ENCODE results near the gene CLCNKB. TPM values are rescaled to one million over a fixed set of nuclear protein-coding genes. Genes with fewer than 3 reads are reported as not detected.

The CLCNKB gene
- total RNA-seq, 3 donors from 2014 or later (not counting 1 experiment from before 2014, with no cell fraction given), result not detected

GRCh38 chr1:16074217-16074616 lies 30.6 kb downstream of the CLCNKB start:
- peak overlapping the region in 1 of 2 donors; percentile 44 for H3K27ac Mint-ChIP-seq

GRCh38 chr1:16075337-16076030 lies 31.9 kb downstream of the CLCNKB start:
- DNase-seq (no peak), ATAC-seq (no peak)
- Mint-ChIP-seq H3K9me3 (no peaks in the 10 kb centered on the region), H3K4me1 (peaks cover 9 to 15% of the 10 kb centered on the region in 2 donors), H3K27me3 (ENCODE audit: low read depth in 2 of 2) (peaks cover 10 to 21% of the 10 kb centered on the region in 2 donors), H3K27ac (no peak overlapping the region), H3K36me3 (no peaks in the 10 kb centered on the region), H3K4me3 (no peak overlapping the region)
- 87% methylated on average over 11 of the region's 11 CpGs for WGBS (ENCODE audit: insufficient coverage)
- TF ChIP-seq CTCF (IDR thresholded peaks at IDR 0.05), result no peak
- H3K27ac ChIP-seq (ENCODE audit: low read length), result no peak overlapping the region
- peaks cover 39% of the 10 kb centered on the region for H3K4me1 ChIP-seq (ENCODE audit: control insufficient read depth, insufficient read depth, low read length)
- H3K27me3 ChIP-seq (ENCODE audit: control insufficient read depth, insufficient read depth, low read length), result peaks cover 16% of the 10 kb centered on the region
- intact Hi-C loops (cut with micrococcal nuclease), result no loop called here
- no peak overlapping the region for H3K4me3 ChIP-seq (ENCODE audit: low read length)
- no peaks in the 10 kb centered on the region for H3K36me3 ChIP-seq (ENCODE audit: control insufficient read depth, insufficient read depth, low read length)
- H3K9me3 ChIP-seq (ENCODE audit: control insufficient read depth, insufficient read depth, low read length), result no peaks in the 10 kb centered on the region

More at GRCh38 chr1:16074217-16074616, 30.6 kb downstream of the CLCNKB start:
- intact Hi-C loops (cut with micrococcal nuclease), result no loop called here
- Mint-ChIP-seq H3K36me3 (no peaks in the 10 kb centered on the region), H3K9me3 (no peaks in the 10 kb centered on the region), H3K27me3 (ENCODE audit: low read depth in 2 of 2) (peaks cover 10 to 21% of the 10 kb centered on the region in 2 donors), H3K4me1 (peaks cover 10 to 22% of the 10 kb centered on the region in 2 donors), H3K4me3 (peak overlapping the region; percentile 18)
- H3K27me3 ChIP-seq (ENCODE audit: control insufficient read depth, insufficient read depth, low read length), result peaks cover 16% of the 10 kb centered on the region
- ATAC-seq (no peak), DNase-seq (no peak)
- peaks cover 45% of the 10 kb centered on the region for H3K4me1 ChIP-seq (ENCODE audit: control insufficient read depth, insufficient read depth, low read length)
- no peak overlapping the region for H3K27ac ChIP-seq (ENCODE audit: low read length)
- no peak for TF ChIP-seq CTCF (IDR thresholded peaks at IDR 0.05)
- no peaks in the 10 kb centered on the region for H3K36me3 ChIP-seq (ENCODE audit: control insufficient read depth, insufficient read depth, low read length)
- 83% methylated on average over 5 of the region's 5 CpGs for WGBS (ENCODE audit: insufficient coverage)
- no peaks in the 10 kb centered on the region for H3K9me3 ChIP-seq (ENCODE audit: control insufficient read depth, insufficient read depth, low read length)
- no peak overlapping the region for H3K4me3 ChIP-seq (ENCODE audit: low read length)

- no peak for ATAC-seq
- no peak overlapping the region for H3K27ac Mint-ChIP-seq
- Histone ChIP-seq H3K4me1 (ENCODE audit: control insufficient read depth, insufficient read depth, low read length) (peaks cover 31% of the 10 kb centered on the region), H3K27me3 (ENCODE audit: control insufficient read depth, insufficient read depth, low read length) (peaks cover 16% of the 10 kb centered on the region), H3K36me3 (ENCODE audit: control insufficient read depth, insufficient read depth, low read length) (no peaks in the 10 kb centered on the region), H3K9me3 (ENCODE audit: control insufficient read depth, insufficient read depth, low read length) (no peaks in the 10 kb centered on the region), H3K4me3 (ENCODE audit: low read length) (no peak overlapping the region), H3K27ac (ENCODE audit: low read length) (no peak overlapping the region)
- H3K36me3 Mint-ChIP-seq, result no peaks in the 10 kb centered on the region
- H3K4me1 Mint-ChIP-seq, result peaks cover 9 to 10% of the 10 kb centered on the region in 2 donors
- intact Hi-C loops (cut with micrococcal nuclease), result no loop called here
- H3K4me3 Mint-ChIP-seq, result no peak overlapping the region
- 88% methylated on average over 13 of the region's 14 CpGs for WGBS (ENCODE audit: insufficient coverage)
- no peak for DNase-seq
- H3K9me3 Mint-ChIP-seq, result no peaks in the 10 kb centered on the region
- no peak for TF ChIP-seq CTCF (IDR thresholded peaks at IDR 0.05)
- peaks cover 10 to 21% of the 10 kb centered on the region in 2 donors for H3K27me3 Mint-ChIP-seq (ENCODE audit: low read depth in 2 of 2)
Observed at GRCh38 chr1:16076031-16076864, 32.7 kb downstream of the CLCNKB start.

Data from natural killer cell (primary cell).